Vagina (tissue), 2 donors: ENCODE data around the gene CNIH3.

Source experiments
- POLR2A ChIP-seq, 2 donors: fragments of 450-650 bp; IDR thresholded peaks; one replicate each; pipeline ENCODE4 v1.6.1; 2017; ENCODE audit warnings: antibody characterized with exemption in 2 of 2, mild to moderate bottlenecking in 2 of 2, moderate library complexity in 2 of 2
- TF ChIP-seq, protein P1 (sequence below), 3 experiments: fragments of 450-650 bp in 2 of 3; fragments of 200-600 bp in 1 of 3; sonication (generic) in 1 of 3; IDR thresholded peaks; one replicate each; pipeline ENCODE4 v1.5.1; 2017 to 2019; ENCODE audit warnings: antibody characterized with exemption in 3 of 3, mild to moderate bottlenecking in 2 of 3, moderate library complexity in 2 of 3

DNA sequence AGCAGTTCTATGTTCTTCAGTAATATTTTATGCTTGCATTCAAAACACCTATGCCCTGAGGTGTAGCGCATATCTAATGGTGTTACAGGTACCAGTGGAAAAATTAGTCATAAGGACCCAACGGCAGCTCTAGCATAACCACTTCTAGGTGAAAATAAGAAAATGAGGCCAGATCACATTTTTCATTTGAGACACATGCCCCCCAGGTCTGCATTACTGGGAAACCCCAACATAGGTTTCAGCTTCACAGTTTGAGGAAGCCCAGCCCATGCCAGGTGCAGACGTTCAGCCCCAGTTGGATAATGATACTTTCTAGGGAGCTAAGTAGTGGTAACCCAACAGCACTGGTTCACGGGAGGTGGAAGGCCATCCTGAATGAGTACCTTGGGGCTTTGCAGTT, 129.8 kb downstream of the CNIH3 start:
- TF ChIP-seq POLR2A (IDR thresholded peaks at IDR 0.05) = no peak
- TF ChIP-seq, protein P1, sequence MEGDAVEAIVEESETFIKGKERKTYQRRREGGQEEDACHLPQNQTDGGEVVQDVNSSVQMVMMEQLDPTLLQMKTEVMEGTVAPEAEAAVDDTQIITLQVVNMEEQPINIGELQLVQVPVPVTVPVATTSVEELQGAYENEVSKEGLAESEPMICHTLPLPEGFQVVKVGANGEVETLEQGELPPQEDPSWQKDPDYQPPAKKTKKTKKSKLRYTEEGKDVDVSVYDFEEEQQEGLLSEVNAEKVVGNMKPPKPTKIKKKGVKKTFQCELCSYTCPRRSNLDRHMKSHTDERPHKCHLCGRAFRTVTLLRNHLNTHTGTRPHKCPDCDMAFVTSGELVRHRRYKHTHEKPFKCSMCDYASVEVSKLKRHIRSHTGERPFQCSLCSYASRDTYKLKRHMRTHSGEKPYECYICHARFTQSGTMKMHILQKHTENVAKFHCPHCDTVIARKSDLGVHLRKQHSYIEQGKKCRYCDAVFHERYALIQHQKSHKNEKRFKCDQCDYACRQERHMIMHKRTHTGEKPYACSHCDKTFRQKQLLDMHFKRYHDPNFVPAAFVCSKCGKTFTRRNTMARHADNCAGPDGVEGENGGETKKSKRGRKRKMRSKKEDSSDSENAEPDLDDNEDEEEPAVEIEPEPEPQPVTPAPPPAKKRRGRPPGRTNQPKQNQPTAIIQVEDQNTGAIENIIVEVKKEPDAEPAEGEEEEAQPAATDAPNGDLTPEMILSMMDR (IDR thresholded peaks at IDR 0.05) = no peak
